ENCODE measurements around the gene ITGA7.

ITGA7 gene

DNA sequence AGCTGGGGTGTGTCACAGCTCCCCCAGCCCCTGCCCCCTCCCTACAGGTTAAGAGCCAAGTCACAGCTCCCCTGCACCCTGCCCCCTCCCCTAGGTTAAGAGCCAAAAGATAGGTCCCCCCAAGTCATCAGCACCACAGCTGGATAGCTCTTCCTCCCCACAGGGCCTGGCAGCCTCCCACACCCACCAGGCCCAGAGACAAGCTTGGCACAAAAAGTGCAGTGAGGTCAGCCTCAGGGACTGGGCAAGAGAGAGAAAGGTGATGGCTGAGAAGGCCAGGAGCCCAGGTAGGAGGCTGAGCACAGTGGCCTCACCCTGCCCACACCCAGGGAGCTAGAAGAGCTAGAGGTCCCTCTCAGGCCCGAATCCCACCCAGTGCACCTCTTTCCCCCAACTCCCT lies 8.7 kb downstream of the ITGA7 start:
- DNase-seq = no peak

DNA sequence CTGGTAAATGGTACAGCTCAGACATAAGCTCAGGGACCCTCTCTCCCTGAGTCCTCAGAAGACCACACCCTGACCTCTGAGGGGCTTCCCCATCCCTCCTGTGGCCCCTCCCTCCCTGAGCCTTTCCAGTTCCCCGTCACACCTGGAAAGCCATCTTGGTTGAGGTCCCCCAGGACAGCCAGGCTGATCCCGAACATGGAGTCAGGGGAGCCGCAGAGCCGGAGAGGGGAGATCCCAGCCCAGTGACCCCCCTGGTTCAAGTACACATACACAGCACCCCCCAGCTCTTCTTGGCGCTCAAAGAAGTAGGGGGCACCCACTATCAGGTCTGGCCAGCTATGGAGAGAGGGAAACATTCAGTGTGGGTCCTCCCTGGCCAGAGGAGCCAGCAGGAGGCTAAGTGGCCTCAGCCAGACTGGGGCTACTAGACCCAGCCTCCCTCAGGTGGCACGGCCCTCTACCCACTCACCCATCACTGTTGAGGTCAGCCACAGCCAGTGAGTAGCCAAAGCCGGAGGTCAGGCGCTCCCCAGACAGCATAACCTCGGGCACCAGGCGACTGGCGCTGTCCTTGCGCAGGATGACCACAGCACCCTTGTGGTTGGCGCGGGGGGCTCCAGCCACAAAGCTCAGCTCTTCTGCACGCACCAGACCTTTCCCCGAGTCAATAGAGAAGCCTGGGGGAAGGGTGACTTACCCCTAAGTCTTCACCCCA lies 9.3 kb downstream of the ITGA7 start:
- no peak for DNase-seq

DNA sequence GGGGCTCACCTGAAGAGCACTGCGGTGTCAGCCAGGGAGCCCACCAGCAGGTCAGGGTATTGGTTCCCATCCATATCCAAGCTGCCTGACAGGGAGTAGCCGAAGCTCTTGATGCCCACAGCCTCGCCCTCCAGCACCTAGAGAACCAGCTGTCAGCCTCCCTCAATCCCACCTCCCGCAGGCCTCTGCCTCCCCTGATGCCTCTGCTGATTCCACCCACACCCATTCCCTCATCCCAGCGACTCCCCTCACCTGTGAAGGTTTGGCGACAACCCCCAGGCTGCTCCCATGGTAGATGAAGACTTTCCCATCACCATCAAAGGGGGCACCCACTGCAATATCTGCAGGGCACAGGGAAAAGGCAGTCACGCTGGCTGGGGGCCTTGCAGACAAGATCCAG lies 10.0 kb downstream of the ITGA7 start:
- DNase-seq = no peak

GRCh38 chr12:55696796-55697462 lies 10.8 kb downstream of the ITGA7 start:
- no peak for DNase-seq

- no peak for DNase-seq
Measured at GRCh38 chr12:55696141-55696540, 11.6 kb downstream of the ITGA7 start.

DNA sequence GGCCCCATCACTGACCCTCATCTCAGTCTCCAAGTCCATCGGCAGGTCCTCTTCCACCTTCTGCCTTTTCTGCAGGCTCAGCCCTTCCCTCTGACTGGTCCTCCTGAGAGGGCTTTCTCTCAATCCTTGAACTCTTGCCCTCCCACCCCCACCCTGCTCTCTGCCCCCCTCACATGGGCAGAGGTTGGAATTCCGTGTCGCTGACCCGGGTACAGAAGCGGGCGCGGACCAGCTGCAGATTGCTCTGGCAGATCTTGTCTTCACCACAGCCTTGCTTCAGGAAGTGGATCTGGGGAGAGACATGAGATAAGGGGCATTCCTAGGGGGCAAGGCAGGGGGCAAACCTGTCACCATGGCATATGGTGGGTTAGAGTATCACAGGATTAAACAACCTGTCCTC lies 12.4 kb downstream of the ITGA7 start:
- no peak for DNase-seq

DNA sequence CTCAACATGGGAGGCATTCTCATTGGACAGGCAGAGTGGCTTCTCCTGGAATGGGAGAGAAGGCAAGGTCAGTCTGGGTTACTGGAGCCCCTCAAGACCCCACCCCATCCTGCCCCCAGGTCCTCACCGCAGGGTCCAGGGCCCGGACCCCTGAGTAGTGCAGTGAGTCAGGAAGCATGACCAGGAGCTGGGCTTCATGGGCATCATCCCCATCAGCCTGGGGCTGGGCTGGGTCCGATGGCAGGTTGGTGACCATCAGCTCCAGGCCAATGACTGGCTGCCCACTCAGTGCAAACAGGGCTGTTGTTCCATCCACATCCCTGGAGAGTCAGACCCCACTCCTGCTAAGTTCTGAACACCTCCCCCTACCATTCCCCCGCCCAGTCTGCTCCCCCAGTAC lies 13.1 kb downstream of the ITGA7 start:
- no peak for DNase-seq

GRCh38 chr12:55694188-55694515 lies 13.6 kb downstream of the ITGA7 start:
- DNase-seq = no peak

DNA sequence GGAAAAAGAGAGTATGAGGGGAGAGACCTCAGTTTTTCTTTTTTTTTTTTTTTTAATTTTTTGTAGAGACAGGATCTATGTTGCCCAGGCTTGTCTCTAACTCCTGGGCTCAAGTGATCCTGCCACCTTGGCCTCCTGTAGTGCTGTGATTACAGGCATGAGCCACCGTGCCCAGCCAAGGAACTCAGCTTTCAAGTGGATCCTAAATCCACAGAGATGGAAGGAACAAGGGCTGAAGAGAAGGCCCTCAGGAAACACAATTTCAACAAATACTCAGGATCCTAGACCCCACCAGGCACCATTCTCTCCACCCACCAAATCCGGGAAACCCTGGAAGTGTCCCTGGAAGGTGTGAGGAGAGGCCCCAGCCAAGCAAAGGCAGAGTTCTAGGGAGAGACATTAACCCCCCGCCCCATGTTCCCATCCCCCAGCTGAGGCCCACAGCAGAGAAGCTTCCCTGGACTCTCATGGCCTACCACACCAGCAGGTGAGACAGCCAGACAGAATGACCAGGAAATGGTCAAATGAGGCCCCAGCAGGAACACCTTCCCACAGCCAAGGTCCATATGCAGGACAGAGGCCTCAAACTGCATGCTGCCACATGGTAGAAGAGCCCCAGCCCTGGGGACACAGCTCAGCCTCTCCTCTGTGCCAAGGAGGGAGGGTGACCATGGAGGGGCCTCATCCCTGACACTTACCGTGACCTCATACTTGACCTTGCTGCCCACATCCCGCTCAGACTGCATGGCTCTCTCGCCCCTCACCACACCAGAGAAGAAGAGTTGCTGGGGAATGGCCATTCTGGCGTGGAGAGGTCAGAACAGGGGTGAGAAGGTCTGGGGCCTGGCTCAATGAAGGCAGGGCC lies 14.1 kb downstream of the ITGA7 start:
- no peak for DNase-seq

- no peak for DNase-seq
Measured at GRCh38 chr12:55692631-55693322, 14.9 kb downstream of the ITGA7 start.

- no peak for DNase-seq
Measured at GRCh38 chr12:55688716-55689655, 18.7 kb downstream of the ITGA7 start.

GRCh38 chr12:55687746-55688145 lies 20.0 kb downstream of the ITGA7 start:
- no peak for DNase-seq

DNA sequence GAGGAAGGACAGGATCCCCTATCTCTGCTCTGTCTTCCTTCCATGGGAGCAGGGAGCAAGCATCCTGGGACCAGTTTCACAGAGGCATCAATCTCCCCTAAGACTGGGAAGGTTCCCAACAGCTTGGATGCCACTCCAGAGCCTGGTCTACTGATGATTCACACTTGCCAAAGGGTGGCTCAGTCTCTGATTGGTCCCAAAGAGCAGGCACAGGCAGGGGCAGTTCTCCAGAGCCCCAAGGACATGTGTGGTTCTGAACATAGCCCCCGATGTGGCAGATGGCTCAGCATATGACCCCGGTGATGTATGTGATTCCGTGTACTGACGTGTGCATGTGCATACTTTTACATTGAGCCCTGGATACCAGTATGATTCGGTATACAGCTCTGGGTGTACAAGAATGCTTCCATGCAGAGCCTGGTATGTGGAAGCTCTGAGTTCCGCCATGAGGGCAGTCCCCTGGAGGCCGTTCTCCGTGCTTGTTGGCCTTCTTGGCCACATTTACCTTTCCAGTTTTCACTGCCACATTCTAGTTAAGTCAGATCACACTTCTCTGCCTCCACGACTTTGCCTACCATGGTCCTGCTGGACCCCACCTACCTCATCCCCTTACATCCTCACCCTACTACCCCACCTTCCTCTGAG lies 21.2 kb downstream of the ITGA7 start:
- no peak for DNase-seq

- no peak for DNase-seq
Measured at GRCh38 chr12:55685671-55686070, 22.0 kb downstream of the ITGA7 start.

GRCh38 chr12:55684761-55685370 lies 22.8 kb downstream of the ITGA7 start:
- DNase-seq = no peak

DNA sequence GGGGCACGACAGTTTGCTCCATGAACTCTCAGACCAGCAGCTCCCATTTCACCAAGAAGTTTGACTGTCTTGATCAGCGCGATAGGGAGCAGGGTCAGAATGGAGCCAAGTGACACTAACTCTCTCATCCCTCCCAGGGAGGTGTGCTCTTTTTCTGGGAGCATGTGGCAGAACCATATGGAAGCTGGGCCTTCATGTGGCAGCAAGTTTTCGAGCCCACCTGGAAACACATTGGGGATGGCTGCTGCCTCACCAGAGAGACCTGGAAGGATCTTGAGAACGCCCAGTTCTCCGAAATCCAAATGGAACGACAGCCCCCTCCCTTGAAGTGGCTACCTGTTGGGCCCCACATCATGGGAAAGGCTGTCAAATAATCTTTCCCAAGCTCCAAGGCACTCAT lies 24.0 kb downstream of the ITGA7 start:
- no peak for DNase-seq

GRCh38 chr12:55682087-55682796 lies 25.5 kb downstream of the ITGA7 start:
- DNase-seq = no peak

- no peak for DNase-seq
Measured at GRCh38 chr12:55681142-55682077, 26.3 kb downstream of the ITGA7 start.

GRCh38 chr12:55679691-55680090 lies 28.0 kb downstream of the ITGA7 start:
- DNase-seq = no peak
